HG03469 (cell line): ENCODE results near the gene C4orf50.

Experiments
- ATAC-seq: cut with Tn5 transposase; IDR thresholded peaks from one replicate; pipeline ENCODE4 v1.9.1; 2021; ENCODE audit warnings: mild to moderate bottlenecking, moderate library complexity, moderate number of reproducible peaks; ENCODE audit not compliant: unreplicated experiment

C4orf50 gene

DNA sequence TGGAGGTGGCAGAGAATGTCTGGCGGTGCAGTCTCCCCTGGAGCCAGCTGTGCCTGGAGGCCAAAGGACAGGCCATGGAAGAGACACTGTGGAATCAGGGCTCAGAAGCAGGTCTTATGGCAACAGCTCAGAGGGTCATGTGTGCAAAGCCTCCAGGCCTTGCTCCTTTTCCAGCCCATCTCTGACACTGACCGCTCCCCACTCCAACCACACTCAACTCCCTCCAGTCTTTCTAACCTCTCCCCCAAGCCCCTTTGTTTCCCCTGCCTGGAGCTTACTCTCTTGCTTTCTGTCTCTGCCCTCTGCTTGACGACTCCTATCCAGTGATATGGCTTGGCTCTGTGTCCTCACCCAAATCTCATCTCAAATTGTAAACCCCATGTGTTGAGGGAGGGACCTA is 91.1 kb downstream of the C4orf50 start:
- no peak for ATAC-seq

GRCh38 chr4:5926598-5926997 is 91.6 kb downstream of the C4orf50 start:
- ATAC-seq, result no peak

GRCh38 chr4:5925419-5926200 is 92.6 kb downstream of the C4orf50 start:
- ATAC-seq, result no peak

GRCh38 chr4:5924461-5925125 is 93.6 kb downstream of the C4orf50 start:
- no peak for ATAC-seq

DNA sequence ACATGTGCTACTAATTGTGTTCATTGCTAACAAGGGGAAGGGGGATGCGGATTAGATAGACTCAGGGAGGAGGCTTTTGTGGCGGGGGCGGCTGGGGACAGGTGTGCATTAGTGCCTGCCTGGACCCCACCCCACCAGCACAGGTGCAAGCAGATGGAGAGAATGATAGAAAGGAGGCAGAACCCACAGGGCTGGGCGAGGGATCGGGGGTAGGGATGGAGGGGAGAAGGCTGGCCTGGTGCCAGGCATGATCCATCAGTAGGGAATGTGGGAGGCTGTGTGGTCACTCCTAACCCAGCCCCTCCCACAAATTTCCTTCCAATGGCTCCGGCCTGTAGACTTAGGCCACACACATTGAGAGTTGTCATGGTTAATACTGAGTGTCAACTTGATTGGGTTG is 94.9 kb downstream of the C4orf50 start:
- no peak for ATAC-seq

- no peak for ATAC-seq
Observed at GRCh38 chr4:5922556-5922955, 95.7 kb downstream of the C4orf50 start.

DNA sequence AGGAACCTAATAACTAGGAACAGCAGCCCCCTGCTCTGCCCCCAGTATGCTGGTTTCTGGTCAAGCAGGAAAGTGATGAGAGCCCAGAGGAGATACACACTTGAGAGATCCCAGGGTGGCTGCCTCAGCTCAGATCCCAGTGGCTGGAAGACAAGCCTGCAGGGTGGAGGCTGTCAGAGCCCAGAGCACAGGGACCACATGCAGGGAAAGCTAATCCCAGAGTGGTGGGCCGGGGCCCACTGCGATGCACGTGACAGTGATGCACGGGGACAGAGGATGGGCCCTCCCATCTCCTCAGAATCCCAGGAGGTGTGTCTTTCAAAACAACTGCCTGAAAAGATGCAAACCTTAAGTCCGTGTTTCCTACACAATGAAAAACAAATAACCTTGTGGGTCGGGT is 96.2 kb downstream of the C4orf50 start:
- ATAC-seq, result no peak

- ATAC-seq, result no peak
Observed at GRCh38 chr4:5921101-5921980, 96.9 kb downstream of the C4orf50 start.

GRCh38 chr4:5919571-5919970 is 98.7 kb downstream of the C4orf50 start:
- no peak for ATAC-seq

DNA sequence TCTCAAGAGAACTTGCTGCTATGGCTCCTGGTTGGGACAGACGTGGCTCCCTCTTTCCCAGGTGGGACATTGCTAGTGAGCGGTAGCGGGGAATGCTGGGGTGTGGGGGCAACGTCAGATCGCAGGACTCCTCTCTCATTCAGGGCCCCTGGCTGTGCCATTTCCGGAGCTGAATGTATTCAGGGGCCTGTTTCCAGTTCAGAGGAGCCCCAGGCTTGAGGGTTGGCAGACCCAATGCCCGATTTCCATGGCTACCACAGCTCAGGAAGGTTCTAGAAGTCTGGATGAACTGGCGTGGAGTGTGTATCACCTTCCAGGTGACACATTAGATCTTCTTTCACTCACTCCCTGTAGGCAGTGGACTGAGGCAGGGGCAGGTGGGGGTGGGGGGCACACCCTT is 99.2 kb downstream of the C4orf50 start:
- ATAC-seq, result no peak

GRCh38 chr4:5918331-5918985 is 99.8 kb downstream of the C4orf50 start:
- ATAC-seq, result no peak

DNA sequence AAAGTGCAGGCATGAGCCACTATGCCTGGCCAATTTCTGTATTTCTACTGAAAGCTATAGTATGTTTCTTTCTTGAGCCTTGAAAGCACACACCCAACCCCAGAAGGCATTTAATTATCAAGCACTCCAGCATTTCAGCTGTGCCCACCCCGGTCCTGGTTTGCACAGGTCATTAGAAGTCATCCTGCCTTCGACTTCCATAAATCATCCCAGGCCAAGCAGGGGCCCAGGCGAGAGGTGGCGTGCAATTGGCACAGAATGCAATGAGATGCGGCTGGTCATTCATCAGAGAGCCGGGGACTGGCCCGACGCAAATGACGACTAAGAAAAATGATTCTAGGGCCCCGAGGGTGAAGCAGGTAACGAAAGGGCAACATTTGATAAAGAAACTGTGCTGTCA is 100.6 kb downstream of the C4orf50 start:
- no peak for ATAC-seq

- no peak for ATAC-seq
Observed at GRCh38 chr4:5916229-5916628, 102.0 kb downstream of the C4orf50 start.

DNA sequence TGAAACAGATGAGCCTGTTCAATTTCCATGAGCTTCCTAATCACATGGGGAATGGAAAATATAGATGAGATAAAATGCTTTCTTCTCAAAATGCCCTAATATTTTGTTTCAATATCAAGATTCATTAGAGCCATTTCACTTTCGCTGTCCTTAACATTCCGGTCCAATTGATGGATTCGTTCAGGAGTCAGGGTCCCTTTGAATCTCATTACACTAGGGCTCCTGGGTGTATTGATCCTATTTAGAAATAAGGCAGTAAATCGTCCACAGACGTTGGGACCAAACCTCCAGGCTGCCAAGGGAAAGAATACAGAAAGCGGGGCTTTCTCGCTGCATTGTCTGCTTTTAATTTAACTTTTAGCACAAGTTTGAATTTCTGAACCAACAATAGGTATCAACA is 104.8 kb downstream of the C4orf50 start:
- no peak for ATAC-seq

DNA sequence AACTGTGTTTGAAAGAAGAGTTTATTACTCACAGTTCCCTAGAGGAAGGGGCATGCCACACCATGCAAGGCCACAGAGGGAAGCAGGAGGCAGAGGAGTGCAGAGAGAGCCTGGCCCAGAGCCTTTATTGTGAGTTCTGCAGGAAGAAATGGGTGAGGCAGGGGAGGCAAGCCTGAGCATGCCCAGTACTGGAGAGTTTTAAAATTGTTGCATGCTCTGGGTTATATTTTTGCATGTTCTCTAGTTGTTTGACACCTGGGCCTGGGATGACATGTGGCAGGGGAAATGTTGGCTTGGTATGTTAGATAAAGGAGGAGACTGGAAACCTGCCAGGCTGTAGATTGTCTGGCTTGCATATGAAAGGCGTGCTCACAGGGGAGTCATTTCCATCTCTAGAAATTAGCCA is 105.6 kb downstream of the C4orf50 start:
- no peak for ATAC-seq

DNA sequence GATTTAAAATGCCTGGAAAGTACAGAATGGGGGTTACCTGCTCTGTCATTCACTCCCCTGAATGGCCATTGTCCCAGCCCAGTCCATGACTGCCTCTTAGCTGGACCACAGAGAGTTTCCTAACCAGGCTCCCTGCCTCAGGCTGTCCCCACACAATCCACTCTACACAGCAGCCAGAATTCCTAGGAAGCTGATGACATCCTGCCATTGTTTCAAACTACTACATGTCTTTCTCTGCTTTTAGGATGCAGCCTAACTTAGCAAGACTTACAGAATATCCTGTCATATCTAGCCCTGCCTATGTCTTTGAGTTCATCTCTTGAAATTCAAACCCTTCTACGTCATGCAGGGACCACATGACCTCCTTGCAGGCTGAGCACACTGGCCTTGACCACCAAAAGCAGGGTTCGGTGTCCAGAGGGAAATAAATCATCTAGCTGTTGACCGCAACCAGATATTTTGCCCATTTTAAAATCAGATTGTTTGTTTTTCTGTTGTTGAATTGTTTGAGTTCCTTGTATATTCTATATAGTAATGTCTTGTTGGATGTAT is 109.3 kb downstream of the C4orf50 start:
- no peak for ATAC-seq

DNA sequence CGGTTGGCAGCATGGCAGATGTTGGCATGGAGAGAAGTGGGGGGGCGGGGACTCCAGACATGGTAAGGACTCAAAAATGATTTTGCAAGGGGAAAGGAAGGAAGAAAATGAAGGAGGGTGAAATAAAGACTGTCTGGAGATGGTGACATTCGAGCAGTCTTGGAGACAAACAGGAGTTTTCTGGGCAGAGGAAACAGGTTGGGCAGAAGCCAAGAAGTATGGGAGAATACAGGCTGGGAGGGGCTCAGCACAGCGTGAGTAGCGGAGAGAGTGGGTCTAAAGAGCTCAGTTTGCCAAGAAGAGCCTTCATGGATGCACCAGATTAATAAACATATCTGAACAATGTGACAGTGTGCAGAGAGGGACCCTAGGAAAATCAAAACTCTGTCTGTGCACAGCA is 112.0 kb downstream of the C4orf50 start:
- ATAC-seq, result no peak

DNA sequence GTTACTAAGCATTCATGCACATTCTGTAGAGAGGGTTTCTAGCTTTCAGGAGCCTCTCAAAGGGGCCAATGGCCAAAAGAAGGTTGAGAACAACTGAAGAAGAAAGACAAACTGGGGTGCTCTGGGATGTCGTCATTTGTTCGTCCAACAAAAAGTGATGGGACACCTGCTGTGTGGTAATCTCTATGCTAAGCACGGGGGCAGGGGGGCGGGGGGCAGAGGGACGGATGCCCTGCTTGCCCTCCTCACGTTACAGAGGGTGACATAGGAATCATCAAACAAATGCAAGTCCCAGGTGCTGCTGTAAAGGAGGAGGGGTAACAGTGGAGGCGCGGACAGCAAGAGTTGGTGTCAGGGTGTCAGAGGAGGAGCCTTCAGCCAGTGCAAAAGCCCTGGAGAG is 112.5 kb downstream of the C4orf50 start:
- ATAC-seq, result no peak

DNA sequence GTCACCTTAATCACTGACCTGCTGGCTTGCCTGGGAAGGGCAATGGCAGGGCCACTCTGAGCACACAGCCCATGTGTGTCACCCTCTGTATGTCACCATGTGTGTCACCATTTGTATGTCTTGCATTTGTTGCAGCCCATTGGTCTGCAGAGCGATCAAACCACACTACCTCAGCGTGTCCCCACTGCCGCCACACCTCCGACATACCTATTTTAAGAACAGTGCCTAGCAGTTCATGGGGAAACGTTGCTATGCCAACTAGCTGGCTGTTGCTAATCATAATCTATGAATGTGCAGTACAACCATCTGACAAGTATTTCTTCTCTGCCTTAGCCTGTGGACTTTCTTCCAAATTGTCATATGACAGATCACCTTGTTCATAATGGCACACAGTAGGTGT is 117.4 kb downstream of the C4orf50 start:
- ATAC-seq, result no peak

DNA sequence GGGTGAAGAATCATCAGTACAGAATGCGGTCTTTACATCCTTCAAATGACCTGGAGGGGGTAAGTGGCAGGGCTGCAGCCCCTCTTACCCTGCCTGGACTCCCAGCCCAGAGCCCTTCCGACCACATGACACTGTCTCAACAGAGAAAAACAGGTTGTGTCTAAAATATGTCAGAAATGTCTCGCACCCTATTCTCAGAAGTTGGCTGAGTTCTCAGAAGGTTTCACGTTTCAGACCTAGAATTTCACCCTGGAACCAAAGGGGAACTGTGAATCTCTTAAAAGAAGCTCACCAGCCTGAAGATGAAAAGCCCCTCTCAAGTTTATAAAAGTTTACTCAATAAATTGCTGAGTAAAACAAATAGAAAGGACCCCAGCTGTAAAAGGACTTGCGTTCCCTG is 118.3 kb downstream of the C4orf50 start:
- ATAC-seq, result no peak

DNA sequence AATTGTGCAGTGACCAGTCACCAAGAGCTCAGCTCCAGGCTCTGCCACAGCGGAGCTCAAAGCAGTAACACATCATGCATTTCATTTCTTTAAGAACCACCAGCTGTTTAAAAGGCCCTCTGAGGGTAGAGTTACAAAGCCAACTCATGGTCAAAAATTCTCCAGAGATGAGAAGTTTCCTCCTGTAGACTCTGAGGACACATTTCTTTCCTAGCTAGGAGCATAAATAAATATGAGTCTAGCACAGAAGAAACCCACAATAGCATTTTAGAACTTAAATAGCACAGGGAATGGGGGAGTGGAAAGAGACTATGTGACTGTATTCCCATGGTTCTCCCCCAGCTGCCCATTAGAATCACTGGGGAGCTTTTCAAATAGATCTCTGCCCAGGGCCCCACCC is 118.8 kb downstream of the C4orf50 start:
- ATAC-seq, result no peak
